ENCODE data around the gene UFD1. TPM values are rescaled to one million over a fixed set of nuclear protein-coding genes. Genes with fewer than 3 reads are reported as not detected.

UFD1 gene
- total RNA-seq, 2 experiments from 2014 or later, result 80.1 to 111 TPM

- H3K27ac Mint-ChIP-seq, result no peak overlapping the region
- H3K9me3 Mint-ChIP-seq (ENCODE audit: low read depth), result no peaks in the 10 kb centered on the region
- H3K4me3 Mint-ChIP-seq, result no peak overlapping the region
- ATAC-seq (no peak), DNase-seq (no peak)
- peaks cover 13% of the 10 kb centered on the region for H3K4me1 Mint-ChIP-seq
- H3K27me3 Mint-ChIP-seq, result no peaks in the 10 kb centered on the region
- peaks cover 52% of the 10 kb centered on the region for H3K36me3 Mint-ChIP-seq
- CTCF ChIA-PET, result interaction anchor here (4.1 kb wide), 1 partner anchor 12 kb away, joined by 13 read pairs; no protein-coding TSS in a partner anchor
Observed at GRCh38 chr22:19466126-19466716, 12.8 kb downstream of the UFD1 start.

DNA sequence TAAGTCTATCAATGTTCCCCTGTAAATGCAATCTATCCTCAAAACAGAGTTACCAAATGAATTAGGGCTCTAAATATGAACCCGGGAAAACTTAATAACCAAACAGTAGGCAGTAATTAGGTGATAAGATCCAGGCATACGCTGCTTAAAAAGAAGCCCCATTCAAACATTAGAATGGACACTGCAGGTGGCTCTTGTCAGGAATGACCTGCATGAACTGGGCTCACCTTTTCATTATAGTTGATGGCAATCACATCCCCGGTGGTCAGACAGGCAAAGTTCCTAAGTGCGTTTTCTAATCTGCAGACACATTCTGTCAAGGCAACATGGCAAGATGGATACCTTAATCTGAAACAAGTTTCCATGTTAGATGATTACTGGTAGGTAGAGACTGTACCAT, 14.0 kb downstream of the UFD1 start:
- peaks cover 47% of the 10 kb centered on the region for H3K36me3 Mint-ChIP-seq

GRCh38 chr22:19464546-19464945, 14.4 kb downstream of the UFD1 start:
- H3K9me3 Mint-ChIP-seq (ENCODE audit: low read depth), result no peaks in the 10 kb centered on the region
- no peak for DNase-seq
- H3K27me3 Mint-ChIP-seq, result no peaks in the 10 kb centered on the region
- peaks cover 45% of the 10 kb centered on the region for H3K36me3 Mint-ChIP-seq
- peak; percentile 57 for ATAC-seq
- H3K4me3 Mint-ChIP-seq, result no peak overlapping the region
- H3K4me1 Mint-ChIP-seq, result peaks cover 13% of the 10 kb centered on the region
- peak overlapping the region; percentile 64 for H3K27ac Mint-ChIP-seq
- CTCF ChIA-PET, result interaction anchor here (0.9 to 4.1 kb wide), 2 partner anchors 13 to 342 kb away, joined by 3 to 13 read pairs; partner anchors contain the start of gene DGCR2

More for the DNA sequence above, 14.0 kb downstream of the UFD1 start:
- no peak for ATAC-seq
- peak overlapping the region; percentile 64 for H3K27ac Mint-ChIP-seq
- peaks cover 13% of the 10 kb centered on the region for H3K4me1 Mint-ChIP-seq
- no peak overlapping the region for H3K4me3 Mint-ChIP-seq
- CTCF ChIA-PET, result interaction anchor here (4.1 kb wide), 1 partner anchor 13 kb away, joined by 13 read pairs; no protein-coding TSS in a partner anchor
- H3K27me3 Mint-ChIP-seq, result no peaks in the 10 kb centered on the region
- H3K9me3 Mint-ChIP-seq (ENCODE audit: low read depth), result no peaks in the 10 kb centered on the region
- no peak for DNase-seq

DNA sequence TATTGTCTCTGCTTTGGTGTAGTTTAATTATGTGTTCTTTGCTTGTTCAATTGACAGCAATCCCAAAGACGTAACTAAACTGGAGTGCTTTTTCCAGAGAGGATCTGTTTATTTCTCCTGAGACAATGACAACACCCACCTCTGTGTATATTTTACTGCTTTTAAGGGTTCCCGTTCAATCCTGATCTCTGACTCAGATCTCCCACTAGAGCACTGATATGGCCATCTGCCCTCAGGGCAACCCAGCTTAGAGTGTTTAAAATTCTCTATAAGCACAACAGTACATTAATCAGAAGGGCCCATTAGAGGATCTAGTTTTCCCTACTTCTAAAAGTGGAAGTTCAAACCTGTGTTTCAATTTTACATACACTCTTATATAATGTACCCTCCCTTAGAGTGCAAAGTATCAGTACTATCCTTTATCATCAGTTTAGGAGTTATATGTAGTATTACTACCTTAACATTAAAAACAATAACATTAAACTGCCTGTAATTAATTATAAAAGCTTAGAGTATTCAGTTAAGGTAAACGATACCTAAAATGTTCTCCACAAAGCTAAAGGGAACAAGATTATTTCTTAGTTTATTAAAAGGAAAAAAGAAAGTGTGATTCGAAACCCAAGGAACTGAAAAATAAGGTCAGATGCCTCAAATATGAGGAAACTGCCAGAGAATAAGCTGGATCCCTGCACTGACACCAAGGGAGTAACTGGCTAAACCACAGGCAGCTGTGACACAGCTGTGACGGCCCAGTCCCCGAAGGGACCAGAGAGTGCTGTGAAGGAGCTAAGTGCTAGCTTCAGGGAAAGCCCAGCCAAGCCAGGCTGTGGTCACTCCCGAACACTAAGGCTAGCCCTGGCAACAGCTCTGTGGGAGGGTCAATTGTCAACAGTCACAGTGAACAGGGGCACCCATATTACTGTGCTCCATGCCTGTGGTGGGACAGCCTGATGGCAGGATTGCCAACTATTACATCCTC, 15.2 kb downstream of the UFD1 start:
- Mint-ChIP-seq H3K4me3 (no peak overlapping the region), H3K27ac (peak overlapping the region; percentile 64)

GRCh38 chr22:19463008-19463407, 16.0 kb downstream of the UFD1 start:
- CTCF ChIA-PET, result interaction anchor here (4.1 kb wide), 1 partner anchor 15 kb away, joined by 13 read pairs; no protein-coding TSS in a partner anchor
- Mint-ChIP-seq H3K4me3 (no peak overlapping the region), H3K27ac (no peak overlapping the region), H3K36me3 (peaks cover 38% of the 10 kb centered on the region), H3K4me1 (peaks cover 13% of the 10 kb centered on the region), H3K9me3 (ENCODE audit: low read depth) (no peaks in the 10 kb centered on the region), H3K27me3 (no peaks in the 10 kb centered on the region)
- no peak for ATAC-seq
- no peak for DNase-seq

More for the DNA sequence above, 15.2 kb downstream of the UFD1 start:
- H3K27me3 Mint-ChIP-seq, result no peaks in the 10 kb centered on the region
- DNase-seq (no peak), ATAC-seq (no peak)
- H3K4me1 Mint-ChIP-seq, result peaks cover 13% of the 10 kb centered on the region
- peaks cover 46% of the 10 kb centered on the region for H3K36me3 Mint-ChIP-seq
- H3K9me3 Mint-ChIP-seq (ENCODE audit: low read depth), result no peaks in the 10 kb centered on the region
- CTCF ChIA-PET, result interaction anchor here (0.9 to 4.1 kb wide), 2 partner anchors 14 to 342 kb away, joined by 3 to 13 read pairs; partner anchors contain the start of gene DGCR2

DNA sequence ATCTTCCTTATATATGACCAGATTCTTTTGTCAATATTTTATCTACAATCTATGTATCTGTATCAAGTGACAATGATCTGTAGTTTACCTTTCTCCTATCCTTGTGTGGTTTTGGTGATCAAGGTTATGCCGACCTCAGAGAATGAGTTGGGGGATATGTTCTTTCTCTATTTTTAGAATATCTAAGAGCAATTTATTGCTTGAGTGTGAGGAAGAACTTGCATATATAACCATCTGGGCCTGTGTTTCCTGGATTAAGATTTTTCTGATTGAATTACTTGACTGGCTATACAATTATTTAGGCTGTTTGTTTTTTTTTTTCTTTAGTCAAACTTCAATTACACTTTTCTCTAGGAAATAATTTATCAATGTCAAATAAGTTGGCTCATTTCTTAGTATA, 17.5 kb downstream of the UFD1 start:
- Mint-ChIP-seq H3K36me3 (peaks cover 37% of the 10 kb centered on the region), H3K4me1 (peaks cover 13% of the 10 kb centered on the region), H3K4me3 (no peak overlapping the region), H3K9me3 (ENCODE audit: low read depth) (no peaks in the 10 kb centered on the region), H3K27me3 (no peaks in the 10 kb centered on the region), H3K27ac (no peak overlapping the region)
- CTCF ChIA-PET, result interaction anchor here (0.9 kb wide), 1 partner anchor 16 kb away, joined by 3 read pairs; no protein-coding TSS in a partner anchor
- no peak for DNase-seq
- ATAC-seq, result no peak

GRCh38 chr22:19460036-19460435, 19.0 kb downstream of the UFD1 start:
- ATAC-seq (no peak), DNase-seq (no peak)
- Mint-ChIP-seq H3K27me3 (no peaks in the 10 kb centered on the region), H3K9me3 (ENCODE audit: low read depth) (no peaks in the 10 kb centered on the region), H3K4me3 (no peak overlapping the region), H3K4me1 (peaks cover 8% of the 10 kb centered on the region), H3K36me3 (peaks cover 36% of the 10 kb centered on the region), H3K27ac (no peak overlapping the region)
- CTCF ChIA-PET, result interaction anchor here (0.7 kb wide), 1 partner anchor 287 kb away, joined by 4 read pairs; no protein-coding TSS in a partner anchor

DNA sequence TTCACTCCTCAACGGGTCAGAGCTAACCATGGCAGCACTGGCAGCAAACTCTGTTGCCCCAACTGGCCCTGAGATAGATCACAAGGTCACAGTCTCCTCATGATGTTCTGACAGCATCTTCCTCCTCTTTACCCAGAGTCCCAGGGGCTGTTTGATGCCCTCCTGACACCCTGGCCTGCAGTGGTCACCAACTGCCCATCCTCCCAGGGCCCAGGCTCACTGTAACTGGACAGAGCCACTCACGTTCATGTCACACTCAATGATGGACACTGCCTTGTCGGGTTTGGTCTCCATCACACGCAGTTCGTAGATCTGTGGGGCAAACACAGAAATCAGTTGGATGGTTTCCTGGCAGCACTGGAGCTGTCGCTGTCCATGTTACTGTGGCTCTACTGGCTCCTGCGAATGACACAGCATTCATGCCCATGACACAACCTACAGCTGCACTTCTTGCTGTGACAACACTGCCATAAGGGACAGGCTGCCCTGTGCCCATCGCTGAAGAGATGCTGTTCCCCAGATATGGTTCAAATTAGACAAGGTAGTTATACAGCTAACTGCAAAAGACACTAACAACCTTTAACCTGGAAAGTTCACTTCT, 21.1 kb downstream of the UFD1 start:
- no peak overlapping the region for H3K4me3 Mint-ChIP-seq
- ATAC-seq (no peak), DNase-seq (no peak)
- CTCF ChIA-PET, result interaction anchor here (1.2 kb wide), 1 partner anchor 10 kb away, joined by 5 read pairs; the partner anchor contains the start of gene C22orf39
- H3K4me1 Mint-ChIP-seq, result no peaks in the 10 kb centered on the region
- H3K9me3 Mint-ChIP-seq (ENCODE audit: low read depth), result no peaks in the 10 kb centered on the region
- H3K27ac Mint-ChIP-seq, result no peak overlapping the region
- H3K36me3 Mint-ChIP-seq, result peaks cover 41% of the 10 kb centered on the region
- H3K27me3 Mint-ChIP-seq, result no peaks in the 10 kb centered on the region

GRCh38 chr22:19456541-19456940, 22.5 kb downstream of the UFD1 start:
- Mint-ChIP-seq H3K27me3 (no peaks in the 10 kb centered on the region), H3K36me3 (peaks cover 37% of the 10 kb centered on the region), H3K4me1 (no peaks in the 10 kb centered on the region), H3K9me3 (ENCODE audit: low read depth) (no peaks in the 10 kb centered on the region), H3K4me3 (no peak overlapping the region), H3K27ac (peak overlapping the region; percentile 49)
- CTCF ChIA-PET, result interaction anchor here (1.2 kb wide), 1 partner anchor 9 kb away, joined by 5 read pairs; the partner anchor contains the start of gene C22orf39
- DNase-seq (no peak), ATAC-seq (no peak)

- Mint-ChIP-seq H3K4me1 (no peaks in the 10 kb centered on the region), H3K4me3 (no peak overlapping the region), H3K27ac (no peak overlapping the region), H3K9me3 (ENCODE audit: low read depth) (no peaks in the 10 kb centered on the region), H3K36me3 (peaks cover 34% of the 10 kb centered on the region), H3K27me3 (no peaks in the 10 kb centered on the region)
- no peak for DNase-seq
- CTCF ChIA-PET, result no interaction called here
- no peak for ATAC-seq
Observed at GRCh38 chr22:19455585-19456370, 23.2 kb downstream of the UFD1 start.

DNA sequence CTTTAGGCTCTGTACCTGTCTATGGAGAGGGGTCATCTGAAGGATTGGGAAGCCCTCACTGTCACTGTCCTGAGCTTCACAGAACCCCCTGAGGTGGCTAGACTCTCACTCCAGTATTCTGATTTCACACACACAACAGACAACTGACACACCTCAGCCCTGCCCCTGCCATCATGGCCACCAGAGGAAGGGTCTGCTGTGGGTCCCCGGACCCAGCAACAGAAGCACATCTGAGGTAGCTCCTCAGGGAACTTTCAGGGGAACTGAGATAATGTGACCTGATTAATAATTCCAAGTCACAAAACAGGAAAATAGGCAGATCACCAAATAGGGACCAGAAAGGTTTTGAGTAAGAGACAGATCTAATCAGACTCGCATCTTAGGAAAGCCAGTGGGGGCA, 24.0 kb downstream of the UFD1 start:
- Mint-ChIP-seq H3K9me3 (ENCODE audit: low read depth) (no peaks in the 10 kb centered on the region), H3K36me3 (peaks cover 33% of the 10 kb centered on the region), H3K4me3 (no peak overlapping the region), H3K27me3 (no peaks in the 10 kb centered on the region), H3K4me1 (no peaks in the 10 kb centered on the region), H3K27ac (peak overlapping the region; percentile 9)
- CTCF ChIA-PET, result no interaction called here
- DNase-seq, result no peak
- no peak for ATAC-seq

- Mint-ChIP-seq H3K4me3 (no peak overlapping the region), H3K9me3 (ENCODE audit: low read depth) (no peaks in the 10 kb centered on the region), H3K27me3 (no peaks in the 10 kb centered on the region), H3K27ac (no peak overlapping the region), H3K36me3 (peaks cover 32% of the 10 kb centered on the region), H3K4me1 (peaks cover 5% of the 10 kb centered on the region)
- DNase-seq (no peak), ATAC-seq (no peak)
- CTCF ChIA-PET, result interaction anchor here (1.5 kb wide), 1 partner anchor 15 kb away, joined by 3 read pairs; no protein-coding TSS in a partner anchor
Observed at GRCh38 chr22:19454156-19454555, 24.8 kb downstream of the UFD1 start.

Measured in activated CD8-positive, alpha-beta memory T cell treated with anti-CD3 and anti-CD28 coated beads, Interleukin-2, amount 10 ng/mL, durations not matched to agents 7 days and 5 days (primary cell).